Liver (tissue), 9 donors: ENCODE results near the gene PDE6B. TPM values are rescaled to one million over a fixed set of nuclear protein-coding genes. Genes with fewer than 3 reads are reported as not detected.
A peak's percentile ranks its signal among the peaks of the same experiment; 100 is the strongest.

Source experiments
- DNase-seq: peaks from one replicate; pipeline ENCODE4 v3.0.0-alpha.2; 2017; ENCODE audit warnings: low spot score
- H3K27ac ChIP-seq, 2 donors: one replicate each; pipeline ENCODE4 v1.7.0; 2013; ENCODE audit warnings: inconsistent platforms in 2 of 2, low read length in 2 of 2, control low read depth in 1 of 2, low read depth in 1 of 2, mild to moderate bottlenecking in 1 of 2
- H3K27me3 ChIP-seq, 4 donors: one replicate each; pipeline versions ENCODE4 v1.6.1 to v1.7.0; 2013; ENCODE audit warnings: low read length in 3 of 4, inconsistent platforms in 1 of 4, mild to moderate bottlenecking in 1 of 4, moderate library complexity in 1 of 4; ENCODE audit not compliant: control insufficient read depth in 4 of 4, insufficient read depth in 4 of 4
- H3K36me3 ChIP-seq, 4 donors: one replicate each; pipeline versions ENCODE4 v1.6.1 to v1.7.0; 2013; ENCODE audit warnings: low read length in 3 of 4, mild to moderate bottlenecking in 3 of 4, low read depth in 1 of 4, moderate library complexity in 1 of 4; ENCODE audit not compliant: control insufficient read depth in 4 of 4, insufficient read depth in 3 of 4
- H3K4me1 ChIP-seq, 4 donors: one replicate each; pipeline versions ENCODE4 v1.6.1 to v1.7.0; 2013; ENCODE audit warnings: low read length in 3 of 4, mild to moderate bottlenecking in 3 of 4, moderate library complexity in 1 of 4; ENCODE audit not compliant: control insufficient read depth in 4 of 4, insufficient read depth in 4 of 4
- H3K4me3 ChIP-seq, 3 donors: one replicate each; pipeline versions ENCODE4 v1.6.1 to v1.7.0; 2013; ENCODE audit warnings: low read length in 3 of 3, control low read depth in 1 of 3, low read depth in 1 of 3, mild to moderate bottlenecking in 1 of 3
- H3K9ac ChIP-seq, 2 donors: one replicate each; pipeline ENCODE4 v1.7.0; 2013; ENCODE audit warnings: low read length in 2 of 2, mild to moderate bottlenecking in 2 of 2, moderate library complexity in 2 of 2, control low read depth in 1 of 2, low read depth in 1 of 2
- H3K9me3 ChIP-seq, 4 donors: one replicate each; pipeline versions ENCODE4 v1.6.1 to v1.7.0; 2013; ENCODE audit warnings: low read length in 3 of 4; ENCODE audit not compliant: control insufficient read depth in 4 of 4
- ATF3 ChIP-seq: IDR thresholded peaks from 2 replicates; pipeline ENCODE4 v1.6.1; 2016; ENCODE audit warnings: antibody characterized with exemption
- CTCF ChIP-seq: fragments of 150-350 bp; IDR thresholded peaks from 2 replicates; pipeline ENCODE4 v1.5.1; 2017; ENCODE audit warnings: improper control_type of control experiment, low read depth, low read length; ENCODE audit not compliant: missing input control
- EGR1 ChIP-seq, 2 donors: IDR thresholded peaks; 2 replicates each; pipeline ENCODE4 v1.6.1; 2016 to 2018; ENCODE audit warnings: antibody characterized with exemption in 2 of 2, low read depth in 2 of 2
- FOXA1 ChIP-seq: IDR thresholded peaks from 2 replicates; pipeline ENCODE4 v1.6.1; 2016; ENCODE audit warnings: antibody characterized with exemption
- FOXA2 ChIP-seq: IDR thresholded peaks from 2 replicates; pipeline ENCODE4 v1.6.1; 2016; ENCODE audit warnings: antibody characterized with exemption
- GABPA ChIP-seq, 2 donors: IDR thresholded peaks in 1 of 2; conservative IDR thresholded peaks in 1 of 2; 2 replicates each; pipeline ENCODE4 v1.6.1; 2016; ENCODE audit warnings: antibody characterized with exemption in 2 of 2, mild to moderate bottlenecking in 1 of 2, moderate library complexity in 1 of 2
- HNF4A ChIP-seq, 2 donors: conservative IDR thresholded peaks; 2 replicates each; pipeline ENCODE4 v1.6.1; 2016; ENCODE audit warnings: antibody characterized with exemption in 2 of 2, mild to moderate bottlenecking in 2 of 2
- HNF4G ChIP-seq: IDR thresholded peaks from 2 replicates; pipeline ENCODE4 v1.6.1; 2016; ENCODE audit warnings: antibody characterized with exemption
- JUND ChIP-seq, 2 donors: IDR thresholded peaks; 2 replicates each; pipeline ENCODE4 v1.6.1; 2016; ENCODE audit warnings: antibody characterized with exemption in 2 of 2
- MAX ChIP-seq: IDR thresholded peaks from 2 replicates; pipeline ENCODE4 v1.6.1; 2016; ENCODE audit warnings: antibody characterized with exemption
- NR2F2 ChIP-seq: IDR thresholded peaks from 2 replicates; pipeline ENCODE4 v1.6.1; 2016; ENCODE audit warnings: antibody characterized with exemption
- RAD21 ChIP-seq, 2 donors: IDR thresholded peaks; 2 replicates each; pipeline ENCODE4 v1.6.1; 2016; ENCODE audit warnings: antibody characterized with exemption in 2 of 2, mild to moderate bottlenecking in 2 of 2
- REST ChIP-seq: IDR thresholded peaks from 2 replicates; pipeline ENCODE4 v1.6.1; 2016; ENCODE audit warnings: antibody characterized with exemption, mild to moderate bottlenecking
- SP1 ChIP-seq: IDR thresholded peaks from 2 replicates; pipeline ENCODE4 v1.6.1; 2018; ENCODE audit warnings: antibody characterized with exemption, mild to moderate bottlenecking
- TAF1 ChIP-seq: conservative IDR thresholded peaks from 2 replicates; pipeline ENCODE4 v1.6.1; 2016; ENCODE audit warnings: antibody characterized with exemption, mild to moderate bottlenecking
- YY1 ChIP-seq: IDR thresholded peaks from 2 replicates; pipeline ENCODE4 v1.6.1; 2016; ENCODE audit warnings: antibody characterized with exemption, mild to moderate bottlenecking
- ZBTB33 ChIP-seq: IDR thresholded peaks from 2 replicates; pipeline ENCODE4 v1.6.1; 2016; ENCODE audit warnings: antibody characterized with exemption
- WGBS: extraction: QIAGEN DNeasy Blood & Tissue Kit; methylation state at CpG from one replicate; pipeline ENCODE4 v1.1.7; 2013; 5-methylcytosine and 5-hydroxymethylcytosine counted together
- polyA plus RNA-seq, 2 donors: library from polyadenylated mRNA; stranded (reverse) in 1 of 2; unstranded in 1 of 2; fragments of 200-250 nt in 1 of 2; fragments of >200 nt in 1 of 2; fragmentation: Nextera tagmentation in 1 of 2; extraction: Ambion mirVana in 1 of 2; gene quantifications; one replicate each; pipeline versions ENCODE4 v1.2.1 to v1.2.3, GENCODE V29; 2013 to 2015
- total RNA-seq, 2 donors: library from RNA; depleted of rRNA; stranded (reverse); fragments of >200 nt; gene quantifications; one replicate each; pipeline ENCODE4 v1.2.3, GENCODE V29; 2014
- donor health status: healthy.
- donor health status: healthy.
- donor health status: healthy.
- donor health status: healthy.
- donor health status: healthy.

PDE6B gene
- total and polyA plus RNA-seq, 4 donors: 0.28 to 7.3 (median 0.49) TPM

GRCh38 chr4:685679-686412, 60.5 kb downstream of the PDE6B start:
- WGBS: 96% methylated on average over 37 of the region's 37 CpGs
- Histone ChIP-seq H3K4me1 (peaks cover 9 to 33% (median 21%) of the 10 kb centered on the region in 4 donors), H3K36me3 (no peaks in the 10 kb centered on the region), H3K9me3 (no peaks in the 10 kb centered on the region), H3K27me3 (no peaks in the 10 kb centered on the region), H3K27ac (no peak overlapping the region), H3K9ac (no peak overlapping the region), H3K4me3 (no peak overlapping the region)
- no peak for DNase-seq
- no peak for TF ChIP-seq FOXA2
- TF ChIP-seq HNF4G: no peak
- no peak for TF ChIP-seq FOXA1
- TF ChIP-seq HNF4A (conservative IDR thresholded peaks at IDR 0.05): no peak
- no peak for TF ChIP-seq YY1
- no peak for TF ChIP-seq NR2F2
- no peak for TF ChIP-seq RAD21 (IDR thresholded peaks at IDR 0.05)
- TF ChIP-seq SP1: no peak
- no peak for TF ChIP-seq GABPA (IDR thresholded peaks at IDR 0.05 in 1 of 2, conservative IDR thresholded peaks at IDR 0.05 in 1 of 2)
- TF ChIP-seq CTCF: no peak
- TF ChIP-seq TAF1: no peak

GRCh38 chr4:686413-687040, 61.2 kb downstream of the PDE6B start:
- no peaks in the 10 kb centered on the region for H3K27me3 ChIP-seq
- TF ChIP-seq TAF1 (no peak), EGR1 (IDR thresholded peaks at IDR 0.05; ENCODE audit: low read depth in 2 of 2) (no peak), HNF4A (conservative IDR thresholded peaks at IDR 0.05) (no peak), ZBTB33 (no peak), GABPA (IDR thresholded peaks at IDR 0.05 in 1 of 2, conservative IDR thresholded peaks at IDR 0.05 in 1 of 2) (no peak), NR2F2 (no peak), RAD21 (IDR thresholded peaks at IDR 0.05) (no peak), REST (no peak), FOXA1 (no peak), JUND (IDR thresholded peaks at IDR 0.05) (no peak), CTCF (no peak), SP1 (no peak), ATF3 (no peak), HNF4G (no peak), YY1 (no peak), MAX (no peak)
- H3K4me1 ChIP-seq: peaks cover 9 to 32% (median 19%) of the 10 kb centered on the region in 4 donors
- WGBS: 94% methylated on average over 31 of the region's 31 CpGs
- no peak for DNase-seq
- no peak overlapping the region for H3K4me3 ChIP-seq
- H3K9ac ChIP-seq: no peak overlapping the region
- peak overlapping the region; percentile 60 to 79 for H3K27ac ChIP-seq
- H3K36me3 ChIP-seq: no peaks in the 10 kb centered on the region
- no peaks in the 10 kb centered on the region for H3K9me3 ChIP-seq
